HEK293 (cell line): ENCODE results near the gene ST6GALNAC6.

Source experiments
- ATF2 ChIP-seq: fragments of 450-650 bp; formaldehyde crosslinking; IDR thresholded peaks from 2 replicates; pipeline ENCODE4 v1.5.1; 2016; ENCODE audit warnings: missing biosample characterization, missing genetic modification characterization, low read depth
- BCL6B ChIP-seq: fragments of 450-650 bp; formaldehyde crosslinking; IDR thresholded peaks from 2 replicates; pipeline ENCODE4 v1.5.1; 2017; ENCODE audit warnings: missing biosample characterization, missing genetic modification characterization
- HIC1 ChIP-seq: fragments of 450-650 bp; formaldehyde crosslinking; IDR thresholded peaks from 2 replicates; pipeline ENCODE4 v1.5.1; 2016; ENCODE audit warnings: missing biosample characterization, missing genetic modification characterization
- HOXC10 ChIP-seq: sonication (generic); formaldehyde crosslinking; IDR thresholded peaks from 2 replicates; pipeline ENCODE4 v1.8.1; 2023; ENCODE audit warnings: mild to moderate bottlenecking, missing genetic modification reagents
- HOXD13 ChIP-seq: sonication (generic); formaldehyde crosslinking; IDR thresholded peaks from 2 replicates; pipeline ENCODE4 v1.8.0; 2022; ENCODE audit warnings: missing genetic modification reagents, borderline replicate concordance
- INSM2 ChIP-seq: fragments of 450-650 bp; formaldehyde crosslinking; IDR thresholded peaks from 2 replicates; pipeline ENCODE4 v1.5.1; 2016; ENCODE audit warnings: missing biosample characterization, missing genetic modification characterization
- KLF17 ChIP-seq: fragments of 450-650 bp; formaldehyde crosslinking; IDR thresholded peaks from 2 replicates; pipeline ENCODE4 v1.5.1; 2016; ENCODE audit warnings: missing biosample characterization, missing genetic modification characterization
- MYNN ChIP-seq: fragments of 450-650 bp; formaldehyde crosslinking; IDR thresholded peaks from 2 replicates; pipeline ENCODE4 v1.5.1; 2016; ENCODE audit warnings: missing biosample characterization, missing genetic modification characterization, borderline replicate concordance
- YY1 ChIP-seq: fragments of 450-650 bp; formaldehyde crosslinking; IDR thresholded peaks from 2 replicates; pipeline ENCODE4 v1.5.1; 2018; ENCODE audit warnings: missing biosample characterization, missing genetic modification characterization
- ZBTB1 ChIP-seq: fragments of 450-650 bp; formaldehyde crosslinking; IDR thresholded peaks from 2 replicates; pipeline ENCODE4 v1.5.1; 2016; ENCODE audit warnings: missing biosample characterization, missing genetic modification characterization
- ZBTB20 ChIP-seq: fragments of 450-650 bp; formaldehyde crosslinking; IDR thresholded peaks from 2 replicates; pipeline ENCODE4 v1.5.1; 2016; ENCODE audit warnings: missing biosample characterization, missing genetic modification characterization
- ZBTB21 ChIP-seq: fragments of 450-650 bp; formaldehyde crosslinking; IDR thresholded peaks from 2 replicates; pipeline ENCODE4 v1.5.1; 2017; ENCODE audit warnings: missing biosample characterization, missing genetic modification characterization
- ZFHX2 ChIP-seq: fragments of 450-650 bp; formaldehyde crosslinking; conservative IDR thresholded peaks from 2 replicates; pipeline ENCODE4 v1.5.1; 2016; ENCODE audit warnings: missing biosample characterization, missing genetic modification characterization
- ZFP41 ChIP-seq: fragments of 450-650 bp; formaldehyde crosslinking; IDR thresholded peaks from 2 replicates; pipeline ENCODE4 v1.5.1; 2016; ENCODE audit warnings: missing biosample characterization, missing genetic modification characterization, borderline replicate concordance
- ZNF114 ChIP-seq: fragments of 450-650 bp; formaldehyde crosslinking; IDR thresholded peaks from 2 replicates; pipeline ENCODE4 v1.5.0; 2017; ENCODE audit warnings: missing biosample characterization, missing genetic modification characterization
- ZNF121 ChIP-seq: fragments of 450-650 bp; formaldehyde crosslinking; IDR thresholded peaks from 2 replicates; pipeline ENCODE4 v1.5.1; 2016; ENCODE audit warnings: missing biosample characterization, missing genetic modification characterization
- ZNF132 ChIP-seq: fragments of 450-650 bp; formaldehyde crosslinking; IDR thresholded peaks from 2 replicates; pipeline ENCODE4 v1.5.1; 2017; ENCODE audit warnings: missing biosample characterization, missing genetic modification characterization, borderline replicate concordance
- ZNF138 ChIP-seq: fragments of 450-650 bp; formaldehyde crosslinking; IDR thresholded peaks from 2 replicates; pipeline ENCODE4 v1.5.1; 2016; ENCODE audit warnings: missing biosample characterization, missing genetic modification characterization, borderline replicate concordance
- ZNF140 ChIP-seq: fragments of 450-650 bp; formaldehyde crosslinking; IDR thresholded peaks from 2 replicates; pipeline ENCODE4 v1.5.1; 2016; ENCODE audit warnings: missing biosample characterization, missing genetic modification characterization
- ZNF16 ChIP-seq: fragments of 450-650 bp; formaldehyde crosslinking; IDR thresholded peaks from 2 replicates; pipeline ENCODE4 v1.5.1; 2016; ENCODE audit warnings: low read depth, missing biosample characterization, missing genetic modification characterization
- ZNF175 ChIP-seq: fragments of 450-650 bp; formaldehyde crosslinking; IDR thresholded peaks from 2 replicates; pipeline ENCODE4 v1.5.1; 2016; ENCODE audit warnings: missing biosample characterization, missing genetic modification characterization
- ZNF248 ChIP-seq: fragments of 450-650 bp; formaldehyde crosslinking; IDR thresholded peaks from 2 replicates; pipeline ENCODE4 v1.5.1; 2017; ENCODE audit warnings: missing biosample characterization, missing genetic modification characterization
- ZNF324 ChIP-seq: fragments of 450-650 bp; formaldehyde crosslinking; IDR thresholded peaks from 2 replicates; pipeline ENCODE4 v1.5.1; 2016; ENCODE audit warnings: missing biosample characterization, missing genetic modification characterization
- ZNF362 ChIP-seq: fragments of 450-650 bp; formaldehyde crosslinking; IDR thresholded peaks from 2 replicates; pipeline ENCODE4 v1.5.1; 2016; ENCODE audit warnings: missing biosample characterization, missing genetic modification characterization
- ZNF426 ChIP-seq: fragments of 450-650 bp; formaldehyde crosslinking; IDR thresholded peaks from 2 replicates; pipeline ENCODE4 v1.5.1; 2017; ENCODE audit warnings: missing biosample characterization, missing genetic modification characterization, mild to moderate bottlenecking, inconsistent platforms, moderate library complexity
- ZNF433 ChIP-seq: fragments of 450-650 bp; formaldehyde crosslinking; IDR thresholded peaks from 2 replicates; pipeline ENCODE4 v1.5.1; 2016; ENCODE audit warnings: missing biosample characterization, missing genetic modification characterization, low read depth
- ZNF521 ChIP-seq: fragments of 450-650 bp; formaldehyde crosslinking; IDR thresholded peaks from 2 replicates; pipeline ENCODE4 v1.5.1; 2017; ENCODE audit warnings: missing biosample characterization, mild to moderate bottlenecking, missing genetic modification characterization
- ZNF549 ChIP-seq: fragments of 450-650 bp; IDR thresholded peaks from 2 replicates; pipeline ENCODE4 v1.5.1; 2018; ENCODE audit warnings: missing biosample characterization, missing genetic modification characterization, mild to moderate bottlenecking, inconsistent platforms, moderate library complexity
- ZNF596 ChIP-seq: fragments of 450-650 bp; IDR thresholded peaks from 2 replicates; pipeline ENCODE4 v1.5.0; 2018; ENCODE audit warnings: missing biosample characterization, mild to moderate bottlenecking, missing genetic modification characterization, moderate library complexity
- ZNF664 ChIP-seq: fragments of 450-650 bp; formaldehyde crosslinking; IDR thresholded peaks from 2 replicates; pipeline ENCODE4 v1.5.1; 2016; ENCODE audit warnings: missing biosample characterization, missing genetic modification characterization
- ZNF677 ChIP-seq: fragments of 450-650 bp; IDR thresholded peaks from 2 replicates; pipeline ENCODE4 v1.5.0; 2018; ENCODE audit warnings: missing biosample characterization, mild to moderate bottlenecking, missing genetic modification characterization, moderate library complexity
- ZNF791 ChIP-seq: fragments of 450-650 bp; formaldehyde crosslinking; IDR thresholded peaks from 2 replicates; pipeline ENCODE4 v1.5.1; 2016; ENCODE audit warnings: missing biosample characterization, missing genetic modification characterization

The ST6GALNAC6 gene

GRCh38 chr9:127931092-127931881, 31.9 kb upstream of the ST6GALNAC6 start (continued):
- TF ChIP-seq ATF2 (tag by site-specific recombination): peak; percentile 92
- no peak for TF ChIP-seq ZNF175 (tag by site-specific recombination)
- no peak for TF ChIP-seq ZFP41 (tag by site-specific recombination)
- TF ChIP-seq ZNF114 (tag by site-specific recombination): no peak
- no peak; the same call in 1 of the 2 replicates for TF ChIP-seq ZFHX2 (tag by site-specific recombination)
- peak; percentile 85 for TF ChIP-seq ZBTB20 (tag by site-specific recombination)
- TF ChIP-seq HOXC10 (CRISPR knock-in tag): no peak
- TF ChIP-seq ZNF677 (tag by site-specific recombination): no peak
- no peak for TF ChIP-seq YY1 (tag by site-specific recombination)
- TF ChIP-seq KLF17 (tag by site-specific recombination): peak; percentile 57; the same call in 1 of the 2 replicates
- TF ChIP-seq ZBTB21 (tag by site-specific recombination): peak; percentile 81
- TF ChIP-seq ZNF549 (tag by site-specific recombination): no peak
- TF ChIP-seq ZNF121 (tag by site-specific recombination): no peak
- no peak for TF ChIP-seq ZNF596 (tag by site-specific recombination)
- no peak for TF ChIP-seq MYNN (tag by site-specific recombination)
- TF ChIP-seq ZNF248: no peak
- no peak for TF ChIP-seq ZNF140 (tag by site-specific recombination)
- no peak for TF ChIP-seq ZNF664 (tag by site-specific recombination)
- TF ChIP-seq ZNF138 (tag by site-specific recombination): no peak
- no peak for TF ChIP-seq ZNF426 (tag by site-specific recombination)
- peak; percentile 66 for TF ChIP-seq ZNF324
- no peak for TF ChIP-seq ZNF791
- TF ChIP-seq BCL6B (tag by site-specific recombination): no peak
- peak; percentile 62; the same call in 1 of the 2 replicates for TF ChIP-seq HIC1 (tag by site-specific recombination)
- no peak for TF ChIP-seq ZNF521 (tag by site-specific recombination)
- TF ChIP-seq ZNF16 (tag by site-specific recombination): no peak
- TF ChIP-seq HOXD13 (CRISPR knock-in tag): 0 out of 2 replicates have a peak, but pooled peaks have one; percentile 57
- no peak for TF ChIP-seq ZNF362 (tag by site-specific recombination)
- peak; percentile 53 for TF ChIP-seq INSM2
- peak; percentile 29; the same call in 1 of the 2 replicates for TF ChIP-seq ZBTB1 (tag by site-specific recombination)
- TF ChIP-seq ZNF132 (tag by site-specific recombination): no peak
- TF ChIP-seq ZNF433: no peak
